SU-DHL-6 (cell line): ENCODE measurements around the gene ACKR3.

ENCODE experiments used
- H2AFZ ChIP-seq: fragments of 200-600 bp; sonication (generic); 2 replicates; pipeline ENCODE4 v1.6.1; 2014; ENCODE audit warnings: low read depth, mild to moderate bottlenecking, moderate library complexity, mixed read lengths, antibody characterized with exemption, low read length; ENCODE audit not compliant: severe bottlenecking
- H3F3A ChIP-seq: fragments of 200-600 bp; shearing (Covaris generic); 2 replicates; pipeline ENCODE4 v1.6.0; 2016; ENCODE audit warnings: antibody characterized with exemption, mild to moderate bottlenecking; ENCODE audit not compliant: insufficient read depth
- H3K27ac ChIP-seq: fragments of 200-600 bp; sonication (generic); 2 replicates; pipeline ENCODE4 v1.5.1; 2016; ENCODE audit warnings: low read depth, mild to moderate bottlenecking, low read length, moderate library complexity, mixed read lengths
- H3K27me3 ChIP-seq: fragments of 200-600 bp; sonication (generic), shearing (Covaris generic); 2 replicates; pipeline ENCODE4 v1.6.0; 2014; ENCODE audit warnings: mild to moderate bottlenecking, low read length
- H3K36me3 ChIP-seq: fragments of 200-600 bp; sonication (generic); 2 replicates; pipeline ENCODE4 v1.6.1; 2014; ENCODE audit warnings: mild to moderate bottlenecking, low read length, mixed read lengths
- H3K4me2 ChIP-seq: fragments of 300-600, 200-600 bp; shearing (Covaris generic), sonication (generic); 2 replicates; pipeline ENCODE4 v1.6.0; 2014; ENCODE audit warnings: low read length, low read depth, mild to moderate bottlenecking; ENCODE audit not compliant: poor library complexity, severe bottlenecking
- H3K4me3 ChIP-seq: fragments of 200-600 bp; sonication (generic); 2 replicates; pipeline ENCODE4 v1.5.1; 2014; ENCODE audit warnings: antibody characterized with exemption, low read length, mild to moderate bottlenecking, mixed read lengths; ENCODE audit not compliant: insufficient read depth, poor library complexity, severe bottlenecking
- H3K79me2 ChIP-seq: fragments of 200-600 bp; sonication (generic); 2 replicates; pipeline ENCODE4 v1.6.1; 2014; ENCODE audit warnings: mild to moderate bottlenecking, low read length, moderate library complexity; ENCODE audit not compliant: insufficient read depth
- H3K9ac ChIP-seq: fragments of 200-600 bp; sonication (generic); 2 replicates; pipeline ENCODE4 v1.7.0; 2014; ENCODE audit warnings: mild to moderate bottlenecking, low read length
- H3K9me2 ChIP-seq: fragments of 200-600 bp; sonication (generic); replicated peaks from 2 replicates; pipeline ENCODE4 v1.6.1; 2014; ENCODE audit warnings: low read length; ENCODE audit not compliant: insufficient read depth
- H3K9me3 ChIP-seq: fragments of 200-600 bp; sonication (generic); 2 replicates; pipeline ENCODE4 v1.6.1; 2014; ENCODE audit warnings: low read length, mixed read lengths; ENCODE audit not compliant: insufficient read depth
- H4K20me1 ChIP-seq: fragments of 200-600 bp; sonication (generic); 2 replicates; pipeline ENCODE4 v1.6.1; 2014; ENCODE audit warnings: low read depth, mild to moderate bottlenecking, antibody characterized with exemption, low read length, moderate library complexity, mixed read lengths
- CTCF ChIP-seq: fragments of 200-600 bp; sonication (generic); IDR thresholded peaks from one replicate; pipeline ENCODE4 v1.5.1; 2017; ENCODE audit warnings: antibody characterized with exemption, mild to moderate bottlenecking, low read length, moderate library complexity; ENCODE audit not compliant: insufficient read depth, poor library complexity, severe bottlenecking
- EZH2phosphoT487 ChIP-seq: fragments of 200-600 bp; sonication (generic), shearing (Covaris generic); conservative IDR thresholded peaks from 2 replicates; pipeline ENCODE4 v1.6.1; 2018; ENCODE audit warnings: mild to moderate bottlenecking, antibody characterized with exemption, low read length, moderate library complexity, mixed read lengths

ACKR3 gene

GRCh38 chr2:236545814-236546480 lies 23.7 kb upstream of the ACKR3 start:
- Histone ChIP-seq H3K79me2 (no peaks in the 10 kb centered on the region), H3K27me3 (no peaks in the 10 kb centered on the region), H3K9me2 (no peaks in the 10 kb centered on the region), H3F3A (no peaks in the 10 kb centered on the region), H3K4me3 (no peak overlapping the region), H3K27ac (no peak overlapping the region), H3K9me3 (no peaks in the 10 kb centered on the region), H3K4me2 (no peak overlapping the region), H2AFZ (no peak overlapping the region), H3K9ac (no peak overlapping the region), H3K36me3 (no peaks in the 10 kb centered on the region), H4K20me1 (no peaks in the 10 kb centered on the region)
- TF ChIP-seq CTCF (no peak), EZH2phosphoT487 (no peak)

DNA sequence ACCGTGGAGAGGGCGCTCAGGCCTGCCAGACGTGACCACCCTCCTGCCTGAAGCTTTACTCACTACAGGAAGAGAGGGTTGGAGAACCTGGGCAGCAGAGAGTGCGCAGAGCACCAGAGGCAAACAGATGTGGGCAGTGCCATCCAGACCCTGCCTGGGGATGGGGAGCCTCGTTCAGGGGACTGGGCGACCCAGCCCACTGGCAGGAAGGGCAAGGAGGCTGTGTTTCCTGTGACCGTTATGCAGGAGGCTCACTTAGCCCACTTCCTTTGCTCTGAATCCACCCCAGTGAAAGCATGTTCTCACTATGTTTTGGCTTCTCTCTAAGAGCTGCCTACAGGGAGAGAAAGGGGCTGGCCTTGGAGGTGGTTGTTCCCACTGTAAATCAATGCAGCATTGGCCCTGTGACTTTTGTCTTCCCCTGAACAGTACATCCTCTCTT lies 23.0 kb upstream of the ACKR3 start:
- Histone ChIP-seq H3K27me3 (no peaks in the 10 kb centered on the region), H3K27ac (no peak overlapping the region), H3K9ac (no peak overlapping the region), H3K79me2 (no peaks in the 10 kb centered on the region), H3K9me3 (no peaks in the 10 kb centered on the region), H3K4me2 (no peak overlapping the region), H3F3A (no peaks in the 10 kb centered on the region), H3K36me3 (no peaks in the 10 kb centered on the region), H4K20me1 (no peaks in the 10 kb centered on the region), H2AFZ (no peak overlapping the region), H3K4me3 (no peak overlapping the region), H3K9me2 (no peaks in the 10 kb centered on the region)
- TF ChIP-seq CTCF = no peak
- no peak for TF ChIP-seq EZH2phosphoT487

DNA sequence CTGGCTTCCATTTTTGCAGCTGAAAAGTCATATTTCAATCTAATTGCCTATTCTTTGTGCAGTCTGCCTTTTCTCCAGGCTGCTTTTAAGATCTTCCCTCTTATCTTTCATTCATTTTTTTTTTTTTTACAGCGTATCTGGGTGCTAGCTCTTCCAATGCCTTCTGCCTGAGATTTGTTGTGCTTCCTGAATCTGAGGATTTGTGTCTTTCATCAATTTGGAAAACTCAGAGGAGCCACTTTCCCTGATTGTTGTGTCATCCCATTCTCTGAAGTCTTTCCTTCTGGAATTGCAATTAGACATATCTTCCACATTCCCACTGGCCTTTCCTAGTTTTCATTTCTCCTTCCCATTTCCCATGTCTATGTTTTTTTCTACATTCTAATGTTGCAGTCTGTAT lies 21.9 kb upstream of the ACKR3 start:
- H4K20me1 ChIP-seq = no peaks in the 10 kb centered on the region
- H3K79me2 ChIP-seq = no peaks in the 10 kb centered on the region
- H2AFZ ChIP-seq = no peak overlapping the region
- H3K27ac ChIP-seq = no peak overlapping the region
- H3K4me3 ChIP-seq = no peak overlapping the region
- no peak overlapping the region for H3K9ac ChIP-seq
- no peaks in the 10 kb centered on the region for H3K9me2 ChIP-seq
- H3K4me2 ChIP-seq = no peak overlapping the region
- no peaks in the 10 kb centered on the region for H3K36me3 ChIP-seq
- no peaks in the 10 kb centered on the region for H3F3A ChIP-seq
- H3K9me3 ChIP-seq = no peaks in the 10 kb centered on the region
- no peaks in the 10 kb centered on the region for H3K27me3 ChIP-seq
- no peak for TF ChIP-seq EZH2phosphoT487
- TF ChIP-seq CTCF = no peak
